ENCODE results near the gene R3HCC1L.

DNA sequence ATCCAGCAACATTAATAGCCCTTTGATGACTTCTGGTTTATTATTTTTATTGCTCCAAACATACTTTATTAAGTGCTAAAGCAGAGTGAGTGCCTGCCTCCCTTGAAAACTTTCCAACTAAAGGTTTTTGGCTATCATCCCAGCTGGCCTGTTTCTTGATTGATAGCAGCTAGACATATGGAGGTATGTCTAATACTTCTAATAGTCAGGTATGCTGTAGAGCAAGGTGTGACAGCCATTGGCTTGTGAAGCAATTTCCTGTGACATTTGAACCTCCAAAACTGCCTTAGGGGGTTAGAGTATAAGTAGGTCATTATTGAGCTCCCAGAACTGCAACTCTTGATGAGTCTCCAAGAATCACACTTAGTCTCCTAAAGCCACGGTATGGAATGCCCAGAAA lies 77.7 kb downstream of the R3HCC1L start:
- TF ChIP-seq, protein P1, sequence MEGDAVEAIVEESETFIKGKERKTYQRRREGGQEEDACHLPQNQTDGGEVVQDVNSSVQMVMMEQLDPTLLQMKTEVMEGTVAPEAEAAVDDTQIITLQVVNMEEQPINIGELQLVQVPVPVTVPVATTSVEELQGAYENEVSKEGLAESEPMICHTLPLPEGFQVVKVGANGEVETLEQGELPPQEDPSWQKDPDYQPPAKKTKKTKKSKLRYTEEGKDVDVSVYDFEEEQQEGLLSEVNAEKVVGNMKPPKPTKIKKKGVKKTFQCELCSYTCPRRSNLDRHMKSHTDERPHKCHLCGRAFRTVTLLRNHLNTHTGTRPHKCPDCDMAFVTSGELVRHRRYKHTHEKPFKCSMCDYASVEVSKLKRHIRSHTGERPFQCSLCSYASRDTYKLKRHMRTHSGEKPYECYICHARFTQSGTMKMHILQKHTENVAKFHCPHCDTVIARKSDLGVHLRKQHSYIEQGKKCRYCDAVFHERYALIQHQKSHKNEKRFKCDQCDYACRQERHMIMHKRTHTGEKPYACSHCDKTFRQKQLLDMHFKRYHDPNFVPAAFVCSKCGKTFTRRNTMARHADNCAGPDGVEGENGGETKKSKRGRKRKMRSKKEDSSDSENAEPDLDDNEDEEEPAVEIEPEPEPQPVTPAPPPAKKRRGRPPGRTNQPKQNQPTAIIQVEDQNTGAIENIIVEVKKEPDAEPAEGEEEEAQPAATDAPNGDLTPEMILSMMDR (conservative IDR thresholded peaks at IDR 0.05; ENCODE audit: low read length), result no peak
- TF ChIP-seq EZH2phosphoT487 (IDR thresholded peaks at IDR 0.05; ENCODE audit: borderline replicate concordance), result no peak
